Aortic smooth muscle cell (primary cell): ENCODE measurements around the gene OOSP4A. TPM values are rescaled to one million over a fixed set of nuclear protein-coding genes. Genes with fewer than 3 reads are reported as not detected.

Experiments used
- total RNA-seq: library from RNA; depleted of rRNA; stranded (reverse); fragments of >200 nt; gene quantifications from 2 replicates; pipeline ENCODE4 v1.2.3, GENCODE V29; 2014

Gene OOSP4A
- total RNA-seq: not detected in 2 replicates

GRCh38 chr11:59963733-59964132 is at the start of gene OOSP4A:
Gene OOSP4A, plus strand, starts transcription at chr11:59964033. Its CDS starts 0 bp downstream, at chr11:59964033.

DNA sequence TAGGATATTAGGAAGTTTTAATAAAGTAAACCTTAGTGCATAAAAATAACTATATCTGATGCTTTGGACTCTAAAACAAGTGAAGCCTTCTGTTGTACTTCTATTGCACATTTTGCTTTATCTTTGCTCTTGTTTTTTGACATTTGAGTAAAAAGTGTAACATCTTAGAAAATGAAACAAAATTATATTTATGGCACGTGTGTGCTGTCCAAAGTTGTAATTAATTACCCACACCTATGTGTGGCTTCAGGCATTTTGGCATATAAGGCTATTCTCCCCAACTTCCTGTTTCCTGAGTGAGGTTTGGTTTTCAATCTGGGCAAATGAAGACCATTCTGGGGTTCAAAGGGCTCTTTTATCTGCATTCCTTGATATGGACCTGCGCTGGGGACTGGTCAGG is 25.7 kb upstream of the OOSP4A start, which contains the start of gene OOSP1:
Gene OOSP1 (plus strand): TSS at position 301 of the 400 bp plus-strand sequence. CDS start 23 bp downstream, at position 324.

DNA sequence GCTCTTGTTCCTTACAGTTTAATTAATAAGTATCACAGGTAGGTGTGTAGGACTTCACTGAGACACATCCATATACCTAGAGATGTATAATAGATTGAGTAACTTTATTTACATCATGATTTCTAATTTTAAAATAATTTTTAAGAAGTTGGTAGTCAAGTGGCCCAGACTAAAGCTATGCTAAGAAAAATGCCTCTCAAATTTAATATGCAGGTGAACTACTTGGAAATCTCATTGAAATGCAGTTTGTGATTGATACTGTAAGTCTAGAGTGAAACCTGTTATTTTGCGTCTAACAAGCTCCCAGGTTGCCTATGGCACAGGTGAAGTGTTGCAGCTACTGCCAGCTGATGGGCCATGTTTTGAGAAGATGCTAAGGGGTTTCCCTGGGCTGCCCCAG is 53.0 kb downstream of the OOSP4A start, which contains the start of gene OOSP4B:
Gene OOSP4B (plus strand): TSS at position 301 of the 400 bp plus-strand sequence.

Other genes starting within 250 kb of the OOSP4A start
- 16.5 and 25.9 TPM in 2 replicates for gene STX3, start 208.7 kb upstream of the OOSP4A start, total RNA-seq
- 30.5 and 35.4 TPM in 2 replicates for gene MRPL16, start 153.3 kb upstream of the OOSP4A start, total RNA-seq
- not detected in 2 replicates for gene CBLIF, start 118.5 kb upstream of the OOSP4A start, total RNA-seq
- gene TCN1, start 97.5 kb upstream of the OOSP4A start, total RNA-seq: under 0.01 TPM in 1 of 2 replicates, not detected in the other
- gene OOSP3, start 85.3 kb upstream of the OOSP4A start, total RNA-seq: not detected in 2 replicates
- not detected in 2 replicates for gene OOSP1, start 25.6 kb upstream of the OOSP4A start, total RNA-seq
- gene OOSP4B, start 53.1 kb downstream of the OOSP4A start, total RNA-seq: not detected in 2 replicates
- gene OOSP2, start 76.4 kb downstream of the OOSP4A start, total RNA-seq: not detected in 2 replicates
- gene MS4A3, start 92.6 kb downstream of the OOSP4A start, total RNA-seq: not detected in 2 replicates
- gene MS4A2, start 124.6 kb downstream of the OOSP4A start, total RNA-seq: not detected in 2 replicates
- not detected in 2 replicates for gene MS4A6A, start 219.1 kb downstream of the OOSP4A start, total RNA-seq